PC-9 (cell line): Measurements from ENCODE around the gene CEP192.

ENCODE experiments used
- CTCF ChIP-seq: fragments of 200-600 bp; sonication (generic); conservative IDR thresholded peaks from 2 replicates; pipeline ENCODE4 v1.6.1; 2017; ENCODE audit warnings: mixed run types, antibody characterized with exemption, mild to moderate bottlenecking, moderate library complexity
- EZH2 ChIP-seq: fragments of 200-600 bp; sonication (generic); IDR thresholded peaks from 2 replicates; pipeline ENCODE4 v1.8.0; 2017; ENCODE audit warnings: antibody characterized with exemption, low read depth

GRCh38 chr18:13005289-13005688, 14.1 kb downstream of the CEP192 start:
- TF ChIP-seq CTCF (no peak), EZH2 (no peak)
